HEK293 (cell line): ENCODE results near the gene DMC1.
A peak's percentile ranks its signal among the peaks of the same experiment; 100 is the strongest.

ENCODE experiments used
- BCL11B ChIP-seq: fragments of 450-650 bp; formaldehyde crosslinking; IDR thresholded peaks from 2 replicates; pipeline ENCODE4 v1.5.1; 2016; ENCODE audit warnings: low read depth, missing biosample characterization, missing genetic modification characterization
- GLI4 ChIP-seq: fragments of 450-650 bp; formaldehyde crosslinking; IDR thresholded peaks from 2 replicates; pipeline ENCODE4 v1.5.1; 2016; ENCODE audit warnings: missing biosample characterization, missing genetic modification characterization
- INSM2 ChIP-seq: fragments of 450-650 bp; formaldehyde crosslinking; IDR thresholded peaks from 2 replicates; pipeline ENCODE4 v1.5.1; 2016; ENCODE audit warnings: missing biosample characterization, missing genetic modification characterization
- KLF17 ChIP-seq: fragments of 450-650 bp; formaldehyde crosslinking; IDR thresholded peaks from 2 replicates; pipeline ENCODE4 v1.5.1; 2016; ENCODE audit warnings: missing biosample characterization, missing genetic modification characterization
- TRIM28 ChIP-seq: IDR thresholded peaks from 2 replicates; pipeline ENCODE4 v1.6.1; 2011; ENCODE audit warnings: low read length, control low read depth, borderline replicate concordance
- ZBTB1 ChIP-seq: fragments of 450-650 bp; formaldehyde crosslinking; IDR thresholded peaks from 2 replicates; pipeline ENCODE4 v1.5.1; 2016; ENCODE audit warnings: missing biosample characterization, missing genetic modification characterization
- ZBTB48 ChIP-seq: fragments of 450-650 bp; formaldehyde crosslinking; IDR thresholded peaks from 2 replicates; pipeline ENCODE4 v1.5.1; 2016; ENCODE audit warnings: missing biosample characterization, missing genetic modification characterization
- ZBTB8A ChIP-seq: fragments of 450-650 bp; formaldehyde crosslinking; IDR thresholded peaks from 2 replicates; pipeline ENCODE4 v1.5.1; 2016; ENCODE audit warnings: missing biosample characterization, missing genetic modification characterization
- ZEB2 ChIP-seq: fragments of 450-650 bp; formaldehyde crosslinking; IDR thresholded peaks from 2 replicates; pipeline ENCODE4 v1.5.1; 2016; ENCODE audit warnings: missing biosample characterization, missing genetic modification characterization
- ZIC2 ChIP-seq: fragments of 450-650 bp; formaldehyde crosslinking; IDR thresholded peaks from 2 replicates; pipeline ENCODE4 v1.5.1; 2016; ENCODE audit warnings: missing biosample characterization, missing genetic modification characterization
- ZNF133 ChIP-seq: fragments of 450-650 bp; formaldehyde crosslinking; IDR thresholded peaks from 2 replicates; pipeline ENCODE4 v1.5.1; 2016; ENCODE audit warnings: missing biosample characterization, missing genetic modification characterization
- ZNF214 ChIP-seq: fragments of 450-650 bp; formaldehyde crosslinking; IDR thresholded peaks from 2 replicates; pipeline ENCODE4 v1.5.1; 2017; ENCODE audit warnings: missing biosample characterization, mild to moderate bottlenecking, missing genetic modification characterization, borderline replicate concordance
- ZNF223 ChIP-seq: fragments of 450-650 bp; formaldehyde crosslinking; IDR thresholded peaks from 2 replicates; pipeline ENCODE4 v1.5.1; 2016; ENCODE audit warnings: missing biosample characterization, missing genetic modification characterization
- ZNF248 ChIP-seq: fragments of 450-650 bp; formaldehyde crosslinking; IDR thresholded peaks from 2 replicates; pipeline ENCODE4 v1.5.1; 2017; ENCODE audit warnings: missing biosample characterization, missing genetic modification characterization
- ZNF266 ChIP-seq: fragments of 450-650 bp; formaldehyde crosslinking; IDR thresholded peaks from 2 replicates; pipeline ENCODE4 v1.5.1; 2016; ENCODE audit warnings: missing biosample characterization, missing genetic modification characterization, low read depth
- ZNF354C ChIP-seq: fragments of 450-650 bp; formaldehyde crosslinking; IDR thresholded peaks from 2 replicates; pipeline ENCODE4 v1.5.1; 2016; ENCODE audit warnings: missing biosample characterization, missing genetic modification characterization, low read depth, borderline replicate concordance
- ZNF362 ChIP-seq: fragments of 450-650 bp; formaldehyde crosslinking; IDR thresholded peaks from 2 replicates; pipeline ENCODE4 v1.5.1; 2016; ENCODE audit warnings: missing biosample characterization, missing genetic modification characterization
- ZNF394 ChIP-seq: fragments of 450-650 bp; formaldehyde crosslinking; IDR thresholded peaks from 2 replicates; pipeline ENCODE4 v1.5.1; 2016; ENCODE audit warnings: missing biosample characterization, missing genetic modification characterization, mild to moderate bottlenecking, moderate library complexity, borderline replicate concordance
- ZNF398 ChIP-seq: fragments of 450-650 bp; formaldehyde crosslinking; IDR thresholded peaks from 2 replicates; pipeline ENCODE4 v1.5.1; 2017; ENCODE audit warnings: missing biosample characterization, missing genetic modification characterization
- ZNF416 ChIP-seq: fragments of 450-650 bp; formaldehyde crosslinking; IDR thresholded peaks from 2 replicates; pipeline ENCODE4 v1.5.1; 2016; ENCODE audit warnings: missing biosample characterization, missing genetic modification characterization
- ZNF48 ChIP-seq: fragments of 450-650 bp; formaldehyde crosslinking; IDR thresholded peaks from 2 replicates; pipeline ENCODE4 v1.5.1; 2016; ENCODE audit warnings: missing biosample characterization, missing genetic modification characterization
- ZNF514 ChIP-seq: fragments of 450-650 bp; formaldehyde crosslinking; IDR thresholded peaks from 2 replicates; pipeline ENCODE4 v1.5.1; 2016; ENCODE audit warnings: missing biosample characterization, missing genetic modification characterization
- ZNF529 ChIP-seq: fragments of 450-650 bp; formaldehyde crosslinking; IDR thresholded peaks from 2 replicates; pipeline ENCODE4 v1.5.1; 2017; ENCODE audit warnings: missing genetic modification characterization, missing biosample characterization; ENCODE audit not compliant: insufficient replicate concordance
- ZNF548 ChIP-seq: fragments of 450-650 bp; formaldehyde crosslinking; IDR thresholded peaks from 2 replicates; pipeline ENCODE4 v1.5.1; 2016; ENCODE audit warnings: missing biosample characterization, missing genetic modification characterization
- ZNF558 ChIP-seq: fragments of 450-650 bp; formaldehyde crosslinking; IDR thresholded peaks from 2 replicates; pipeline ENCODE4 v1.5.1; 2016; ENCODE audit warnings: missing biosample characterization, missing genetic modification characterization
- ZNF596 ChIP-seq: fragments of 450-650 bp; IDR thresholded peaks from 2 replicates; pipeline ENCODE4 v1.5.0; 2018; ENCODE audit warnings: missing biosample characterization, mild to moderate bottlenecking, missing genetic modification characterization, moderate library complexity
- ZNF624 ChIP-seq: fragments of 450-650 bp; formaldehyde crosslinking; IDR thresholded peaks from 2 replicates; pipeline ENCODE4 v1.5.1; 2017; ENCODE audit warnings: missing biosample characterization, missing genetic modification characterization
- ZNF629 ChIP-seq: fragments of 450-650 bp; formaldehyde crosslinking; IDR thresholded peaks from 2 replicates; pipeline ENCODE4 v1.5.1; 2017; ENCODE audit warnings: missing biosample characterization, missing genetic modification characterization
- ZNF701 ChIP-seq: fragments of 450-650 bp; formaldehyde crosslinking; IDR thresholded peaks from 2 replicates; pipeline ENCODE4 v1.5.1; 2016; ENCODE audit warnings: missing biosample characterization, missing genetic modification characterization
- ZNF776 ChIP-seq: fragments of 450-650 bp; formaldehyde crosslinking; IDR thresholded peaks from 2 replicates; pipeline ENCODE4 v1.5.0; 2017; ENCODE audit warnings: missing biosample characterization, missing genetic modification characterization, borderline replicate concordance
- ZSCAN30 ChIP-seq: fragments of 450-650 bp; IDR thresholded peaks from 2 replicates; pipeline ENCODE4 v1.5.1; 2018; ENCODE audit warnings: missing biosample characterization, mild to moderate bottlenecking, missing genetic modification characterization, moderate library complexity
- TF ChIP-seq, protein P1 (sequence below): fragments of 450-650 bp; formaldehyde crosslinking; IDR thresholded peaks from 2 replicates; pipeline ENCODE4 v1.5.1; 2017; ENCODE audit warnings: missing biosample characterization, missing genetic modification characterization
- TF ChIP-seq, protein P2 (sequence below): fragments of 450-650 bp; formaldehyde crosslinking; IDR thresholded peaks from 2 replicates; pipeline ENCODE4 v1.5.1; 2017; ENCODE audit warnings: missing biosample characterization, missing genetic modification characterization

DMC1 gene

GRCh38 chr22:38504731-38505540, 65.0 kb downstream of the DMC1 start (continued):
- no peak for TF ChIP-seq BCL11B
- no peak for TF ChIP-seq ZNF514 (tag by site-specific recombination)
- TF ChIP-seq ZNF394, result peak; percentile 47; the same call in 1 of the 2 replicates
- no peak for TF ChIP-seq ZNF529 (tag by site-specific recombination)
- TF ChIP-seq KLF17 (tag by site-specific recombination), result no peak
- TF ChIP-seq ZNF214, result no peak
- no peak for TF ChIP-seq ZNF596 (tag by site-specific recombination)
- TF ChIP-seq ZSCAN30 (tag by site-specific recombination), result no peak
- no peak; the same call in 1 of the 2 replicates for TF ChIP-seq ZBTB8A (tag by site-specific recombination)
- no peak for TF ChIP-seq GLI4
- TF ChIP-seq ZBTB1 (tag by site-specific recombination), result no peak
- no peak for TF ChIP-seq ZNF133
- TF ChIP-seq ZBTB48 (tag by site-specific recombination), result no peak
- TF ChIP-seq, protein P1, sequence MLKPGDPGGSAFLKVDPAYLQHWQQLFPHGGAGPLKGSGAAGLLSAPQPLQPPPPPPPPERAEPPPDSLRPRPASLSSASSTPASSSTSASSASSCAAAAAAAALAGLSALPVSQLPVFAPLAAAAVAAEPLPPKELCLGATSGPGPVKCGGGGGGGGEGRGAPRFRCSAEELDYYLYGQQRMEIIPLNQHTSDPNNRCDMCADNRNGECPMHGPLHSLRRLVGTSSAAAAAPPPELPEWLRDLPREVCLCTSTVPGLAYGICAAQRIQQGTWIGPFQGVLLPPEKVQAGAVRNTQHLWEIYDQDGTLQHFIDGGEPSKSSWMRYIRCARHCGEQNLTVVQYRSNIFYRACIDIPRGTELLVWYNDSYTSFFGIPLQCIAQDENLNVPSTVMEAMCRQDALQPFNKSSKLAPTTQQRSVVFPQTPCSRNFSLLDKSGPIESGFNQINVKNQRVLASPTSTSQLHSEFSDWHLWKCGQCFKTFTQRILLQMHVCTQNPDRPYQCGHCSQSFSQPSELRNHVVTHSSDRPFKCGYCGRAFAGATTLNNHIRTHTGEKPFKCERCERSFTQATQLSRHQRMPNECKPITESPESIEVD, result no peak; the same call in 1 of the 2 replicates
- no peak for TF ChIP-seq ZNF48
- TF ChIP-seq TRIM28, result no peak
- no peak for TF ChIP-seq ZNF354C (tag by site-specific recombination)
- no peak for TF ChIP-seq ZNF416 (tag by site-specific recombination)
- no peak for TF ChIP-seq ZNF266
- TF ChIP-seq ZEB2 (tag by site-specific recombination), result 0 out of 2 replicates have a peak, but pooled peaks have one; percentile 38
- TF ChIP-seq ZNF558 (tag by site-specific recombination), result no peak
- no peak for TF ChIP-seq ZNF362 (tag by site-specific recombination)
- no peak for TF ChIP-seq ZNF248 (tag by site-specific recombination)
- TF ChIP-seq INSM2 (tag by site-specific recombination), result peak; percentile 32
- peak; percentile 82 for TF ChIP-seq ZNF629 (tag by site-specific recombination)
- TF ChIP-seq ZIC2 (tag by site-specific recombination), result no peak
- no peak for TF ChIP-seq ZNF701
- TF ChIP-seq ZNF548 (tag by site-specific recombination), result no peak
- TF ChIP-seq ZNF776 (tag by site-specific recombination), result no peak
- TF ChIP-seq ZNF624 (tag by site-specific recombination), result no peak
- TF ChIP-seq, protein P2, sequence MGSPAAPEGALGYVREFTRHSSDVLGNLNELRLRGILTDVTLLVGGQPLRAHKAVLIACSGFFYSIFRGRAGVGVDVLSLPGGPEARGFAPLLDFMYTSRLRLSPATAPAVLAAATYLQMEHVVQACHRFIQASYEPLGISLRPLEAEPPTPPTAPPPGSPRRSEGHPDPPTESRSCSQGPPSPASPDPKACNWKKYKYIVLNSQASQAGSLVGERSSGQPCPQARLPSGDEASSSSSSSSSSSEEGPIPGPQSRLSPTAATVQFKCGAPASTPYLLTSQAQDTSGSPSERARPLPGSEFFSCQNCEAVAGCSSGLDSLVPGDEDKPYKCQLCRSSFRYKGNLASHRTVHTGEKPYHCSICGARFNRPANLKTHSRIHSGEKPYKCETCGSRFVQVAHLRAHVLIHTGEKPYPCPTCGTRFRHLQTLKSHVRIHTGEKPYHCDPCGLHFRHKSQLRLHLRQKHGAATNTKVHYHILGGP, result no peak
- TF ChIP-seq ZNF398 (tag by site-specific recombination), result peak; percentile 42; the same call in 1 of the 2 replicates
- no peak for TF ChIP-seq ZNF223
